PFSK-1 (cell line): ENCODE results near the gene RHCG.

Experiments
- FOXP2 ChIP-seq: optimal IDR thresholded peaks from 2 replicates; pipeline ENCODE3; 2011; ENCODE audit warnings: borderline replicate concordance, control low read depth, inconsistent platforms; ENCODE audit not compliant: insufficient read depth; ENCODE audit errors: extremely low read length, extremely low read depth
- POLR2AphosphoS5 ChIP-seq: IDR thresholded peaks from 2 replicates; pipeline ENCODE4 v1.6.1; 2012; ENCODE audit warnings: low read depth, mild to moderate bottlenecking, control low read depth, low read length, moderate library complexity
- SIN3A ChIP-seq: IDR thresholded peaks from 2 replicates; pipeline ENCODE4 v1.6.1; 2012; ENCODE audit warnings: mild to moderate bottlenecking, low read length, moderate library complexity, borderline replicate concordance; ENCODE audit not compliant: insufficient read depth
- TAF1 ChIP-seq: IDR thresholded peaks from 2 replicates; pipeline ENCODE4 v1.6.1; 2012; ENCODE audit warnings: low read length, control low read depth, borderline replicate concordance; ENCODE audit not compliant: insufficient read depth
- TF ChIP-seq, protein P1 (sequence below), 2 experiments: IDR thresholded peaks; 2 replicates each; pipeline versions ENCODE4 v1.6.1 to v1.8.0; 2011 to 2012; ENCODE audit warnings: low read depth in 2 of 2, low read length in 2 of 2, control low read depth in 1 of 2, inconsistent platforms in 1 of 2, mild to moderate bottlenecking in 1 of 2, moderate library complexity in 1 of 2; ENCODE audit not compliant: insufficient read depth in 1 of 2

Gene RHCG

GRCh38 chr15:89533861-89534544, 37.6 kb upstream of the RHCG start:
- TF ChIP-seq TAF1 (no peak), POLR2AphosphoS5 (no peak), FOXP2 (no peak), SIN3A (no peak)
- TF ChIP-seq, protein P1, sequence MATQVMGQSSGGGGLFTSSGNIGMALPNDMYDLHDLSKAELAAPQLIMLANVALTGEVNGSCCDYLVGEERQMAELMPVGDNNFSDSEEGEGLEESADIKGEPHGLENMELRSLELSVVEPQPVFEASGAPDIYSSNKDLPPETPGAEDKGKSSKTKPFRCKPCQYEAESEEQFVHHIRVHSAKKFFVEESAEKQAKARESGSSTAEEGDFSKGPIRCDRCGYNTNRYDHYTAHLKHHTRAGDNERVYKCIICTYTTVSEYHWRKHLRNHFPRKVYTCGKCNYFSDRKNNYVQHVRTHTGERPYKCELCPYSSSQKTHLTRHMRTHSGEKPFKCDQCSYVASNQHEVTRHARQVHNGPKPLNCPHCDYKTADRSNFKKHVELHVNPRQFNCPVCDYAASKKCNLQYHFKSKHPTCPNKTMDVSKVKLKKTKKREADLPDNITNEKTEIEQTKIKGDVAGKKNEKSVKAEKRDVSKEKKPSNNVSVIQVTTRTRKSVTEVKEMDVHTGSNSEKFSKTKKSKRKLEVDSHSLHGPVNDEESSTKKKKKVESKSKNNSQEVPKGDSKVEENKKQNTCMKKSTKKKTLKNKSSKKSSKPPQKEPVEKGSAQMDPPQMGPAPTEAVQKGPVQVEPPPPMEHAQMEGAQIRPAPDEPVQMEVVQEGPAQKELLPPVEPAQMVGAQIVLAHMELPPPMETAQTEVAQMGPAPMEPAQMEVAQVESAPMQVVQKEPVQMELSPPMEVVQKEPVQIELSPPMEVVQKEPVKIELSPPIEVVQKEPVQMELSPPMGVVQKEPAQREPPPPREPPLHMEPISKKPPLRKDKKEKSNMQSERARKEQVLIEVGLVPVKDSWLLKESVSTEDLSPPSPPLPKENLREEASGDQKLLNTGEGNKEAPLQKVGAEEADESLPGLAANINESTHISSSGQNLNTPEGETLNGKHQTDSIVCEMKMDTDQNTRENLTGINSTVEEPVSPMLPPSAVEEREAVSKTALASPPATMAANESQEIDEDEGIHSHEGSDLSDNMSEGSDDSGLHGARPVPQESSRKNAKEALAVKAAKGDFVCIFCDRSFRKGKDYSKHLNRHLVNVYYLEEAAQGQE (IDR thresholded peaks at IDR 0.05; ENCODE audit: insufficient read depth in 1 of 2, low read depth in 2 of 2, low read length in 2 of 2), result no peak

DNA sequence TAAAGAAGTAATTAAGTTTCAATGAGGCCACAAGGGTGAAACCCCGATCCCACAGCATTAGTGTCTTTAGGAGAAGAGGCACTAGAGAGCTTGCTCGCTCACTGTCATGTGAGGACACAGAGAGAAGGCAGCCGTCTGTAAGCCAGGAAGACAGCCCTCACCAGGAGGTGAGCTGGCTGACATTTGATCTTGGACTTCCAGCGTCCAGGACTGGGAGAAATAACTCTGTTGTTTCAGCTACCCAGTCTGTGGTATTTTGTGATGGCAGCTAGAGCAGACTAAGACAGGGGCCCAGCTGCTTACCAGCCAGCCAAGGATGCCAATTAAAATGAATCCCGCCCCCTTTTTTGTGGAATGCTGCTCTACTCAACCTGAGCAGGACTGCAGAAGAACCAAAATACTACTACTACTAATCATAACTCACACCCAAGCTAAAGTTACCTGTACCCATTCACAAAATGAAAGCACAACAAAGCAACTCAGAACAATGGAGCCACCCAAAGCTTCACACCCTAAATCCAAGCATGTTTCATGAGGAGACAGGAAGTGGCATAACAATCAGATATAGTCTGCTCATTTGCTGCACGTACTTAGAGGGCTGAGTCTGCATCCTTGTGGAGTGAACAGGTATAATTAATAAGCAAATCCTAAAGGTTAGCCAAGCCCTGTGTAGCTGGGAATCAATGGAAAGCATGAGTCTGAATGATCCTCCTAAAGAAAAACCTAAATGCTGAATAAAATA, 35.6 kb upstream of the RHCG start:
- TF ChIP-seq SIN3A, result no peak
- TF ChIP-seq TAF1, result no peak
- TF ChIP-seq, protein P1 (IDR thresholded peaks at IDR 0.05; ENCODE audit: insufficient read depth in 1 of 2, low read depth in 2 of 2, low read length in 2 of 2), result no peak
- TF ChIP-seq FOXP2, result no peak
- no peak for TF ChIP-seq POLR2AphosphoS5

GRCh38 chr15:89530976-89531375, 34.6 kb upstream of the RHCG start:
- TF ChIP-seq, protein P1 (IDR thresholded peaks at IDR 0.05; ENCODE audit: insufficient read depth in 1 of 2, low read depth in 2 of 2, low read length in 2 of 2), result no peak
- TF ChIP-seq SIN3A (no peak), POLR2AphosphoS5 (no peak), FOXP2 (no peak), TAF1 (no peak)

- TF ChIP-seq POLR2AphosphoS5, result no peak
Observed at GRCh38 chr15:89528757-89529352, 32.5 kb upstream of the RHCG start.

DNA sequence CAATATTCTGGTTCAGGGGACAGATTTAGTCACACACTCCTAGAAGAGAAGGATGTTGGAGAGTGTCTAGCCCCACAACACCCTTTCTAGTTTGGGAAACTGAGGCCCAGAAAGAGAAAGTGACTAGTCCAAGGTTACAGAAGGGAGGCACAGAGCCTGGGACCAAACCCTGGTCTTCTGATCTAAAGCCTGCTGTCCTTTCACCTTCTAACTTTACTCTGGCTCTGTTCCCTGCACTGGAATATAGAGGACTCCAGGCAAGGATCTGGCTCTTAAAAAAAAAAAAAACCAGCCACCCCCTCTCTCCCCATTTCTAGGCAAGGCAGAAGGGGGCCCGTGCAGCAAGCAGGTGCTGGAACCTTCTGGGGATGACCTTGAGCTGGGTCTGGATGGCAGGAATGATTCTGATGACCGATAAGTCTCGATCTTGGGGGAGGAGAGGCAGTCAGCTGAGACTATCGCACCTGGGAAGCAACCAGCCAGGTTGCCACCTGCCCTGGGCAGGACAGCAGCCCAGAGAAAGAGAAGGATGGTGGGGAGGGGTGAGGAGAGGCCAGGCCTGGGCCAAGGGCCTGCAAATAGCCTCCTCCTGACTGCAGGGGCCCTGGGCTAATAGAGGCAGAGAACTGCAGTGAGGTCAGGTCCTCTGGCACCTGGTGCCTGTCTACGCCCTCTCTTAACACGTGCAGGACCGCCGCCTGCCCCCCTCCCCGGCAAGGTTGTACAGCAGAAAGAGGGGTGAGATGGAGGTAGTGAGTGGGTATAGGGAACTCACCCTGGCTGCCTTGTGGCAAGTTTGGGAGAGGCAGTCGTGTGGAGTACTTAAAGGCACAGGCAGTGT, 30.4 kb upstream of the RHCG start:
- TF ChIP-seq, protein P1 (IDR thresholded peaks at IDR 0.05; ENCODE audit: insufficient read depth in 1 of 2, low read depth in 2 of 2, low read length in 2 of 2), result no peak
- TF ChIP-seq SIN3A (no peak), TAF1 (no peak), FOXP2 (no peak), POLR2AphosphoS5 (no peak)
